HS-27A (cell line): ENCODE measurements around the gene MYD88.
"Not testable (repeated sequence)": the region's sequence is repeated elsewhere in the genome, so short reads cannot be mapped to it uniquely, and the experiment has no call there.

Source experiments
- DNase-seq: peaks from one replicate; pipeline ENCODE4 v3.0.0-alpha.2; 2012; ENCODE audit warnings: low read depth, missing footprints

The MYD88 gene

GRCh38 chr3:38142959-38143358 is 4.5 kb downstream of the MYD88 start:
- no peak for DNase-seq

GRCh38 chr3:38143511-38143910 is 5.0 kb downstream of the MYD88 start:
- DNase-seq = no peak

- no peak for DNase-seq
Observed at GRCh38 chr3:38146504-38146903, 8.0 kb downstream of the MYD88 start.

- no peak for DNase-seq
Observed at GRCh38 chr3:38147421-38147820, 9.0 kb downstream of the MYD88 start.

GRCh38 chr3:38148311-38148882 is 9.9 kb downstream of the MYD88 start:
- no peak for DNase-seq

- DNase-seq = no peak
Observed at GRCh38 chr3:38149708-38150107, 11.2 kb downstream of the MYD88 start.

GRCh38 chr3:38150780-38151528 is 12.5 kb downstream of the MYD88 start:
- no peak for DNase-seq

GRCh38 chr3:38151667-38152265 is 13.3 kb downstream of the MYD88 start:
- no peak for DNase-seq

- no peak for DNase-seq
Observed at GRCh38 chr3:38152609-38153008, 14.1 kb downstream of the MYD88 start.

- no peak for DNase-seq
Observed at GRCh38 chr3:38153221-38153620, 14.8 kb downstream of the MYD88 start.

GRCh38 chr3:38154033-38154494 is 15.6 kb downstream of the MYD88 start:
- DNase-seq = no peak

- no peak for DNase-seq
Observed at GRCh38 chr3:38154625-38155255, 16.3 kb downstream of the MYD88 start.

GRCh38 chr3:38155825-38156224 is 17.4 kb downstream of the MYD88 start:
- no peak for DNase-seq

GRCh38 chr3:38157117-38157516 is 18.7 kb downstream of the MYD88 start:
- no peak for DNase-seq

- no peak for DNase-seq
Observed at GRCh38 chr3:38157595-38157994, 19.1 kb downstream of the MYD88 start.

- no peak for DNase-seq
Observed at GRCh38 chr3:38158472-38158871, 20.0 kb downstream of the MYD88 start.

GRCh38 chr3:38160704-38161103 is 22.2 kb downstream of the MYD88 start:
- not testable (repeated sequence) for DNase-seq

- DNase-seq = no peak
Observed at GRCh38 chr3:38163117-38163840, 24.8 kb downstream of the MYD88 start.

- DNase-seq = no peak
Observed at GRCh38 chr3:38163841-38164642, 25.6 kb downstream of the MYD88 start.

- DNase-seq = no peak
Observed at GRCh38 chr3:38164643-38164951, 26.1 kb downstream of the MYD88 start.

- peak; percentile 99 for DNase-seq
Observed at GRCh38 chr3:38164952-38165721, 26.7 kb downstream of the MYD88 start, which contains the start of gene OXSR1. Gene OXSR1 (plus strand): TSS chr3:38165537. CDS start chr3:38165877, 340 bp downstream.
